Stimulated activated CD4-positive, alpha-beta T cell treated with anti-CD3 and anti-CD28 coated beads, Interleukin-4, amount 100 ng/mL, for 24 hours (primary cell): ENCODE measurements around the gene TSPO.
"Not testable (repeated sequence)": the region's sequence is repeated elsewhere in the genome, so short reads cannot be mapped to it uniquely, and the experiment has no call there.

Experiments
- DNase-seq: peaks from one replicate; pipeline ENCODE4 v3.0.0-alpha.2; 2020

The TSPO gene

GRCh38 chr22:43151251-43152002 lies at the start of gene TSPO:
Gene TSPO (plus strand): TSS chr22:43151559. CDS start chr22:43159239, 7,680 bp downstream.
- peak; percentile 57 for DNase-seq

DNA sequence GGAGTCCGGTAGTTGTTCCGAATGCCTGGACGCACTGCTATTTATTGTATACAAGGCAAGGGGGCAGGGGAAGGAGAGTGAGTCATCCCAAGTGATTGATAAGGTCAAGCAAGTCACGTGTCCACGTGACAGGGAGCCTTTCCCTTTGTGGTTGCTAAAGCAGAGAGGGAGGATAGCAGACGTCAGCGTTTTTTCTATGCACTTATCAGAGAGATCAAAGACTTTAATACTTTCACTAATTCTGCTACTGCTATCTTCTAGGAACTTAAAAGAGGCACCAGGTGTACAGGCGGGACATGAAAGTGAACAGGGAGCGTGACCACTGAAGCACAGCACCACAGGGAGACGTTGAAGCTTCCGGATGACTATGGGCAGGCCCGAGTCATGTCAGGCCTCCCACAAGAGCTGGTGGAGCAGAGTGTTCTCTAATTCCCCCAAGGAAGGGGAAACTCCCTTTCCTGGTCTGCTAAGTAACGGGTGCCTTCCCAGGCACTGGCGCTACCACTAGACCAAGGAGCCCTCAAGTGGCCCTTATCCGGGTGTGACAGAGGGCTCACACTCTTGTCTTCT lies 47.2 kb upstream of the TSPO start:
- peak; percentile 25 for DNase-seq

- DNase-seq = not testable (repeated sequence)
These were observed 46.4 kb upstream of the TSPO start for GRCh38 chr22:43104950-43105349.

DNA sequence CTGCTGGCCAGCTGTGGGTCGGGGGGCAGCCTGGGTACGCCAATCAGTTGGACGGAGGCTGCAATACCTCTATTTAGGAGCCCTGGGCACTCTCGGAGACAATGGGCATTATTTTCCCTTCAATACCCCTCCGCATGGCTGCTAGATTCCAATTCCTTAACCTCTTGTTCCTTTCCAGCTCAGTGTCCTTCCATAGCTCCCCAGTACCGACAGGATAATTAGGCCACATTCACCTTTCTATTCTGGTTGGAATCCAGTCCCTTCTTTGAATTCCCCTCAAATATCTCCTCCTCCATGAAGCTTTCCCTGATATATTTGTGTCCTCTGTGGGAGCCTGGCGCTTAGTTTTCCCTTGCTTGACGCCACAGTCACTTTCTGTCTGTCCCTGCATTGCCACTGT lies 45.1 kb upstream of the TSPO start:
- DNase-seq = no peak

GRCh38 chr22:43109511-43109910 lies 41.8 kb upstream of the TSPO start:
- no peak for DNase-seq

DNA sequence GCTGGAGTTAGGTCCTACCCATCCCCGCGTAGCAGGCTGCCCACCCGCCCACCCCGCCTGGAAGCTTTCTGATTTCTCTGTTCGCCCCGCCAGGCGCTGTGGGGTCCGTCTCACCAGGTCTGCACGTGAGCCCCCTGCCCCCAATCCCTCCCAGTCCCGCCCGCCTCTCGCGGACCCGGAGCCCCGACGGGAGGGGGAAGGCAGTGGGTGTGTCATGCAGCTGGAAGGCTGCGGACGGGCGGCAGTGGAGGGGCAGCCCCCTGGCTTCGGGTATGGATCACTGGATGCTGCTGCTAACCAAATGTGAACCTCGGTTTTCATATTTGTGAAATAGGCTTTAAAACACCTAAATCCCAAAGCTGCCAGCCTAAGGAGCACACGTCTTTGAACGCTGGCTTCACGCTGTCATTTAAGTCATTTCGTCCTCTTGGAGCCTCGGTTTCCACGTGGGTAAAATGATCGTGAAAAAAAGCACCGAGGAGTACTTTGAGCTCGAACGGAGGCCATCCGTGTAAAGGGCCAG lies 41.4 kb upstream of the TSPO start:
- DNase-seq = no peak

DNA sequence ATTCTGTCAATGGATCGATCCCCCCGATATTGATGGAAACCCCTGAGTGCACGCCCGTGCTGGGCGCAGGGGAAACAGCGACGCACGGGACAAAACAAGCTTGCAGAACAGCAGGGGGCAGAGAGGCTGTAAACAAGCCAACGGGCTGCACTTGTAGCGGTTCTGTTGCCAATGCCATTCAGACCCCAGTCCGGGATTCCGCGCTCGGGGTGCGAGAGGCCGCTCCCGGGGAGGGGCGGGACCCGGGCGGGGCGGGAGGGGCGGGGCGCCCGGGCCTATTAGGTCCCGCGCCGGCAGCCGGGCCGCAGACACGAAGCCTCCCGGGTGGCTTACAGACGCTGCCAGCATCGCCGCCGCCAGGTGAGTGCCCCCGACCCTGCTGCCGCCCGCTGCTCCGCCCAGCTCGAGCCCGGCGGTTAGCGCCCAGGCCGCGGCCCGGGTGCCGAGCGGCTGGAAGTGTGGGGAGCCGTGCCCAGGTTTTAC lies 40.9 kb upstream of the TSPO start, which contains the start of gene BIK:
Gene BIK, plus strand, starts transcription at position 307 of the 483 bp plus-strand sequence. CDS start 13,273 bp downstream, outside the sequence.
- peak; percentile 37 for DNase-seq

DNA sequence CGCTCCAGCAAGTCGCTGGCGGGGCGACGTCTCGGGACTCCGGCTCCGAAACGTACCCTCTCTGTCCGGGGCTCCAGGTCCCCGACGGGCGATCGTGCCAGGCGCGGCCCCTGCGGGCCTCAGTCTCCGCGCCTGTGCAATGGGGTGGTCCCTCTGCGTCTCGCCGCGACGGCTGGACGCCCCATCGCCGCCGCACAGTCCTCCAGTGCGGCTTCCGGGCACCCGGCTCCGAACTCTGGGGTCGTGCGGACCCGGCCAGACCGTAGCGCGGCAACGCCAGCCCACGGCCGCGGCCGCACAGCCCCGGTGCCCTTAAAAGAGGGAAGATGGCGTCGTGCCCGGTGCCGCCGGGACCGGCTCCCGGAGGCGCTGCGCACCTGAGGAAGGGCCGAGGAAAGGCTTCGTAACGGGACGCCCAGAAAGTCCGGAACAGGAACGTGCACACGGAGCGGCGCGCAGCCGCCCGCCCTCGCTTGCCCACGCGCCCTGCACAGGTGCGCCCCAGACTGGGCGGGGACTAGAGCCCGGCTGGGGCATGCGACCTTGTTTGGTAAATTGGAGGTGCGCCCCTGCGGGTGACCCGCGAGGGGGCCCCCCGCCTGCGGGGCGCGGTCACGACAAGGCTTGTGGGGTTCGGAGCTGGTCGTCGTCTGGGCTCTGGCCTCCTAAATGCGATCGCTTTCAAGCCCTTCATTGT lies 40.3 kb upstream of the TSPO start:
- peak; percentile 29 for DNase-seq

DNA sequence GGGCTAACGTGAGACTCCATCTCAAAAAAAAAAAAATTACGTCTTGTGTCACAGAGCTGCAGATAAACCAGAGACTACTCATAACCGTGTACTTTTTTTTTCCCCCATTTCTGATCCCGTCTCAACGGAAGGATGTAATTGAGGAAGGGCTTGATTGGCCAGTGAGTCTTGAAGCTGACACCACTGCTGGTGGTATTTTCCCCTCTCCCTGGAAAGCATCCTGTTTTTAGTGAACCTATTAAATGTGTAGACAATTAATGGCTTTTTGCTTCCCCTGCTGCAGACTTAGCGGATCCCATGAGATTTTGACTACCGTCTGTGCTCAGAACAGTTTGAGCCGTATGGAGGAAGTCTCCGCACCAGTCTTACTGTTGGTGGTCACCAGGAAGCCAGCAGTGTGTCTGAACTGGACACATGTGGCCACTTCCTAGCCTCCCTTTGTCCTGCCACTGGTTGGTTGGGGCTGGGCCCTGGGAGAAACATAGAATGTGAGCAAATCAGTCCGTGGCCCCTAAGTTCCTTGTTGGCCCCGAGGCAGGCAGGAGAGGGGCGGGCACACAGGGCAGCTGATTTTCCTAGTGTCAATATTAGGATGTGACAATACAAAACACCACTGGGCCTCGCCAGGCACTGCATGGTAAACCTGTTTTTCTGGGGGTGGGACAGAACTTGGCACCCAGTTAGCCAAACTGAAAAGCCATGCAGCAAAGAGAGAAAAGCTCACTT lies 37.7 kb upstream of the TSPO start:
- DNase-seq = no peak

DNA sequence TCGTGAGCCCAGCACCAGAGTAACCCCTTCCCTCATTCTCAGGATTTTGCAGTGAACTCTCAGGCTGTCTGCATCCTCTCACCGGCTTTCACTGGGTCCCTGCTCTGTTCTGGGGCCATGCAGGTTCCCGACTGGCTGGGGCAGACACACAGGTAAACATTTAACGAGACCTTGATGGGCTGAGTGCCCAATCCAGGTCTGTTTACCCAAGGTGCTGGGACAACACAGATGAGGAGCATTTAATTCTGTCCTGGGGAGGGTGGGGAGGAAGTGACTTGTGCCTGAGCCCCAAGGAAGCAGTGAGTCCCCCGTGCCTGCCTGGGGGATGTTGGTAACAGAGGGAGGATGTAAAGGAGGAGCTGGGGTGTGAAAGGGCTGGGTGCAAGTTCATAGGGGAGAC lies 36.4 kb upstream of the TSPO start:
- no peak for DNase-seq

- DNase-seq = no peak
These were observed 34.4 kb upstream of the TSPO start for GRCh38 chr22:43116932-43117331.

GRCh38 chr22:43118024-43118849 lies 33.1 kb upstream of the TSPO start:
- DNase-seq = no peak

- DNase-seq = no peak
These were observed 32.4 kb upstream of the TSPO start for GRCh38 chr22:43118953-43119458.

DNA sequence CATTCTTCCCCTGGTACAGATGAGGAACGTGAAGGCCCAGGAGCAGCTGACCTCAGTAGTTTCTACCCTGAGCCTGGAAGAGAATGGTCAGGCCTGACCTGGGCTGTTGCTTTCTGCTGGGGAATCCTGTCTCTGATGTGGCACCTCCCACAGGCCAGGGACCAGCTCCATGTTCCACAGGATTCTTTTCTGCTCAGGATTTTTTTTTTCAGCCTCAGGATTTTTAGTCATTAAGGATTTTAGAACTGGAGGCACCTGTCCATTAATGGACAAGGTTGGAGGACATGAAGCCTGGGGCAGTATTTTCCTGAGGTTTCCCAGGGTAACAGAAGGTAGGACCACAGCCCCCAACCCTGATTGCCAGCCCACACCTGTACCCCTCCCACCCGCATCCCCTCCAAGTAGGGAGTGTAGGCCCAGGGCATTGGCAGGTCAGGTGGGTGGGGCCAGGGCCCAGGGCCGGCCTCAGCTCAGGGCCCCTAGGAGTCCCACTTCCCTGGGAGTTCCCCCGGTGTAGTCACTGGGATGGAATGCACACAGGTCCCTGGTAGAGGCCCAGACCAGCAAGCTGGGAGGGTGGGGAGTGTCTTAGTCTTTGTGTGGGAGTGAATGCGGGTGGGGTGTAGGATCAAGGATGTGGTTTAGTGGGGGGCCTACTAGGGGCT lies 24.7 kb upstream of the TSPO start:
- DNase-seq = no peak

DNA sequence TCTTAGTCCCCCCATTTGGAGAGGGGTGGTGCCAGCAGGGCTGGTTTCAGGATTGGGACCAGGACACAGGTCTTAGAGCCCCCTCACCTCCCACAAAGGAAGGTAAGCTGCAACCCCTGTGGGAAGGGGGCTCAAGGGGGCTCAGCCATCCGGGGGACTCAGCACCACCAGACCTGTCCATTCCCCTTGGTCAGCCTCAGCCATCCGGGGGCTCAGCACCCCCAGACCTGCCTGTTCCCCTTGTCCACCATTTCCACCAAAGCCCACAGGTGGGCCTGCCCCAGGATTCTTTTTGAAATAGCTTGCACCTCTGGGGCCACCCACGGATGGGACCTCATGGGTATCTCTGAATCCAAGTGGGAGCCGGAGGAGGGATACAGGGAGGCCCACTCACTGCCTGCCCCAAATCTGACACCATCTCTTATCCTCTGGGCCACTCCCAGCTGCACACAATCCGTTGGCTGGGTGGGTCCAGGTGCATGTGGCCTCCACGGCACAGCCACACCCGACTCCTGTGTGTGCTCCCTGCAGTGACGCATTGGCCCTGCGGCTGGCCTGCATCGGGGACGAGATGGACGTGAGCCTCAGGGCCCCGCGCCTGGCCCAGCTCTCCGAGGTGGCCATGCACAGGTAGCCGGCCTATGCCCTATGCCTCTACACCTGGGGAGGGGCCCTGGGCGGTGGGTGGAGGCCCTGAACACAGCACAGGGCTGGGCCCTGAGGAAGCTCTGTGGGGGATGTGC lies 24.0 kb upstream of the TSPO start:
- no peak for DNase-seq

- no peak for DNase-seq
These were observed 23.2 kb upstream of the TSPO start for GRCh38 chr22:43128116-43128515.

DNA sequence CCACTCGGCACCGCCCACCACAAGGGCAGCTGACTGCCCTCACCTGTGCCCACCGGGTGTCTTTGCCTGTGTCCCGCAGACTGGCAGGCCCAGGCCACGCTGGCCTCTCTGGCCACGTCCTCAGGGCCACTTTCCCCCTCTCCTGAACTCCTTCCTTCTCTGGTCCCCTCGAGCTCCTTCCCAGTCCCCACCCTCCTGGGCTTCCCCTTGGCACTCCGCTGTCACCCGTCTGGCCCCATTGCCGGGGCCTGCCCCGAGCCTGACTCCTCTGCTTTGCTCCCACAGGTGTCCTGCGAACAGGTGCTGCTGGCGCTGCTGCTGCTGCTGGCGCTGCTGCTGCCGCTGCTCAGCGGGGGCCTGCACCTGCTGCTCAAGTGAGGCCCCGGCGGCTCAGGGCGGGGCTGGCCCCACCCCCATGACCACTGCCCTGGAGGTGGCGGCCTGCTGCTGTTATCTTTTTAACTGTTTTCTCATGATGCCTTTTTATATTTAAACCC lies 22.4 kb upstream of the TSPO start:
- DNase-seq = no peak

- DNase-seq = no peak
These were observed 21.6 kb upstream of the TSPO start for GRCh38 chr22:43129426-43130425.
